Measurements from ENCODE around the gene MRTFA.

DNA sequence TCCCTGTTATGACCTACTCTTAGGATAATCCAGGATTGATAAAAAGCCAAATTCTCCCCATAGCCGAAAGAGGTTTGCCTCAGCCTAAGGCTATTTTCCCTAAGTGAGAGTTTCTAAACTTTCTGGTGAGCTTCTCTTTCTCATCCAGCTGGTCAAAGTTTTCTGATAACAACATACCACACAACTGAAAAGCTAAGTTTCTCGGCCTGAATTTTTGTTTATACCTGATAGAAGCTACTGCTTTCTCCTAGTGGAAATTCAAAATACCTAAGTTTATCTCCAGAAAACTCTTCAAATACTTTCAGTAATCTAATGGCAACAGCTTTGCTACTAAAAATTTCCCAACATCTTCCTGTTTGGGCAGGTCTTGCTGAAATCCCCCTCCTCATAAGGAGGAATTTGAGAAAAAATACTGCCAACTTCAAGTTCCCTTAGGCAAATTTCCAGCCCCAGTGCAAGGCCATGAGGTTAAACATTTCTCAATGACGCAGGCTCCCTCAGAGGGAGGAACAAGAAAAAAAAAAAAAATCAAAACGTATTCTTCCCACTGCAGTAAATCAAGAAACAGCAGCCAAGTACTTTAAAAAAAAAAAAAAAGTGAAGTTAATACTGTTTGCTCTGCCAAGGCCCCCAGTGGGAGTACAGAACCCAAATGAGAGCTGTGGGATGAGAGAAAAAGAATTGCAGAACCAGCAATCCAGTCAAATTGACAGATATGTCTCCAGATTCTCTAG is 127.0 kb downstream of the MRTFA start:
- no peak for TF ChIP-seq CTCF (IDR thresholded peaks at IDR 0.05 in 2 of 3, conservative IDR thresholded peaks at IDR 0.05 in 1 of 3; ENCODE audit: borderline replicate concordance in 1 of 3, insufficient read depth in 1 of 3, low read depth in 2 of 3, low read length in 2 of 3)
- TF ChIP-seq EGR1 (IDR thresholded peaks at IDR 0.05; ENCODE audit: low read depth) = no peak
- TF ChIP-seq JUND (IDR thresholded peaks at IDR 0.05) = no peak
- TF ChIP-seq POLR2A (IDR thresholded peaks at IDR 0.05; ENCODE audit: borderline replicate concordance, extremely low read depth, insufficient read depth, insufficient read length) = no peak
- TF ChIP-seq POLR2AphosphoS5 (IDR thresholded peaks at IDR 0.05; ENCODE audit: low read depth, low read length) = no peak
